Endothelial cell of umbilical vein (primary cell): ENCODE results near the gene SDHAF2.

Source experiments
- CTCF ChIP-seq, 2 donors: IDR thresholded peaks; 1 replicate in 1 of 2; 2 replicates in 1 of 2; pipeline ENCODE4 v1.5.1; 2011; ENCODE audit warnings: low read length in 2 of 2, mild to moderate bottlenecking in 2 of 2, moderate library complexity in 2 of 2, control low read depth in 1 of 2, inconsistent platforms in 1 of 2, low read depth in 1 of 2; ENCODE audit not compliant: insufficient read depth in 1 of 2; ENCODE audit errors: extremely low read depth in 1 of 2
- FOS ChIP-seq: IDR thresholded peaks from 2 replicates; pipeline ENCODE4 v1.6.1; 2011; ENCODE audit warnings: mild to moderate bottlenecking, low read length, moderate library complexity, borderline replicate concordance; ENCODE audit not compliant: insufficient read depth
- JUN ChIP-seq: IDR thresholded peaks from 2 replicates; pipeline ENCODE4 v1.6.1; 2011; ENCODE audit warnings: borderline replicate concordance, low read depth; ENCODE audit not compliant: insufficient read length, insufficient read depth
- MAX ChIP-seq: IDR thresholded peaks from 2 replicates; pipeline ENCODE4 v1.6.1; 2011; ENCODE audit not compliant: insufficient read depth, insufficient read length
- MYC ChIP-seq: IDR thresholded peaks from one replicate; pipeline ENCODE4 v1.6.1; 2011; ENCODE audit warnings: mild to moderate bottlenecking, low read depth, low read length
- POLR2A ChIP-seq: IDR thresholded peaks from 2 replicates; pipeline ENCODE4 v1.6.1; 2012; ENCODE audit warnings: low read depth, mild to moderate bottlenecking, control low read depth, low read length
- POLR2AphosphoS5 ChIP-seq: IDR thresholded peaks from 2 replicates; pipeline ENCODE4 v1.6.1; 2012; ENCODE audit warnings: low read depth, mild to moderate bottlenecking, control low read depth, low read length, moderate library complexity; ENCODE audit not compliant: insufficient read depth

- TF ChIP-seq CTCF (IDR thresholded peaks at IDR 0.05; ENCODE audit: extremely low read depth in 1 of 2, insufficient read depth in 1 of 2, low read depth in 1 of 2, low read length in 2 of 2) (no peak), POLR2AphosphoS5 (no peak), POLR2A (no peak), MYC (no peak), FOS (no peak), MAX (no peak), JUN (no peak)
Measured at GRCh38 chr11:61380884-61381283, 49.0 kb upstream of the SDHAF2 start.
